Activated CD4-positive, alpha-beta T cell treated with anti-CD3 and anti-CD28 coated beads, Interleukin-2, amount 50 U/mL, for 4 hours (primary cell): ENCODE data around the gene BTN1A1.
"Not testable (repeated sequence)": the region's sequence is repeated elsewhere in the genome, so short reads cannot be mapped to it uniquely, and the experiment has no call there.

Experiments
- DNase-seq, 2 experiments: peaks; one replicate each; pipeline ENCODE4 v3.0.0-alpha.2; 2020

Gene BTN1A1

GRCh38 chr6:26519359-26519758, 19.3 kb downstream of the BTN1A1 start:
- DNase-seq, result no peak

- DNase-seq, result no peak
Measured at GRCh38 chr6:26520237-26520849, 20.2 kb downstream of the BTN1A1 start.

GRCh38 chr6:26520850-26521599, 20.9 kb downstream of the BTN1A1 start:
- peak; percentile 76 to 78 for DNase-seq

GRCh38 chr6:26521600-26522391, 21.7 kb downstream of the BTN1A1 start:
- peak; percentile 33 to 45 for DNase-seq

- DNase-seq, result peak in 1 of 2 experiments; percentile 17
Measured at GRCh38 chr6:26522486-26523228, 22.6 kb downstream of the BTN1A1 start.

- not testable (repeated sequence) for DNase-seq
Measured at GRCh38 chr6:26524314-26524713, 24.2 kb downstream of the BTN1A1 start.

GRCh38 chr6:26524722-26525370, 24.7 kb downstream of the BTN1A1 start:
- no peak for DNase-seq

- DNase-seq, result no peak
Measured at GRCh38 chr6:26525838-26526237, 25.7 kb downstream of the BTN1A1 start.

- no peak for DNase-seq
Measured at GRCh38 chr6:26526928-26527327, 26.8 kb downstream of the BTN1A1 start.

- DNase-seq, result no peak
Measured at GRCh38 chr6:26530203-26530602, 30.1 kb downstream of the BTN1A1 start.

- DNase-seq, result no peak
Measured at GRCh38 chr6:26531897-26532296, 31.8 kb downstream of the BTN1A1 start.

- peak; percentile 93 to 96 for DNase-seq
Measured at GRCh38 chr6:26532699-26533531, 32.8 kb downstream of the BTN1A1 start.

- no peak for DNase-seq
Measured at GRCh38 chr6:26533532-26533931, 33.4 kb downstream of the BTN1A1 start.

GRCh38 chr6:26534681-26535465, 34.8 kb downstream of the BTN1A1 start:
- DNase-seq, result no peak

GRCh38 chr6:26536571-26537159, 36.6 kb downstream of the BTN1A1 start:
- peak in 1 of 2 experiments; percentile 16 for DNase-seq

- peak; percentile 84 for DNase-seq
Measured at GRCh38 chr6:26537160-26537845, 37.2 kb downstream of the BTN1A1 start.

GRCh38 chr6:26537846-26538571, 37.9 kb downstream of the BTN1A1 start, which contains the start of gene HMGN4:
TSS of gene HMGN4 (plus strand) at chr6:26538366. CDS start at chr6:26545207, 6,841 bp downstream.
- peak; percentile 71 to 75 for DNase-seq

- DNase-seq, result no peak
Measured at GRCh38 chr6:26538572-26538902, 38.4 kb downstream of the BTN1A1 start.

GRCh38 chr6:26539071-26539615, 39.0 kb downstream of the BTN1A1 start:
- no peak for DNase-seq
